ENCODE measurements around the gene PSMA5. TPM values are rescaled to one million over a fixed set of nuclear protein-coding genes. Genes with fewer than 3 reads are reported as not detected.

Gene PSMA5
- total RNA-seq, 2 donors from 2014 or later: 8.6 to 8.9 TPM

- DNase-seq: no peak
- H3K4me3 ChIP-seq: no peak overlapping the region
- H3K4me1 ChIP-seq: no peaks in the 10 kb centered on the region
- intact Hi-C loops (cut with DNase I): no loop called here
- peaks cover 4 to 56% of the 10 kb centered on the region in 2 donors for H3K36me3 ChIP-seq (replicated peaks in 1 of 2; ENCODE audit: insufficient read depth in 1 of 2, low read depth in 2 of 2)
- H3K27ac ChIP-seq: no peak overlapping the region
- no peaks in the 10 kb centered on the region for H3K9me3 ChIP-seq
- TF ChIP-seq POLR2A (IDR thresholded peaks at IDR 0.05): no peak
- TF ChIP-seq, protein P1, sequence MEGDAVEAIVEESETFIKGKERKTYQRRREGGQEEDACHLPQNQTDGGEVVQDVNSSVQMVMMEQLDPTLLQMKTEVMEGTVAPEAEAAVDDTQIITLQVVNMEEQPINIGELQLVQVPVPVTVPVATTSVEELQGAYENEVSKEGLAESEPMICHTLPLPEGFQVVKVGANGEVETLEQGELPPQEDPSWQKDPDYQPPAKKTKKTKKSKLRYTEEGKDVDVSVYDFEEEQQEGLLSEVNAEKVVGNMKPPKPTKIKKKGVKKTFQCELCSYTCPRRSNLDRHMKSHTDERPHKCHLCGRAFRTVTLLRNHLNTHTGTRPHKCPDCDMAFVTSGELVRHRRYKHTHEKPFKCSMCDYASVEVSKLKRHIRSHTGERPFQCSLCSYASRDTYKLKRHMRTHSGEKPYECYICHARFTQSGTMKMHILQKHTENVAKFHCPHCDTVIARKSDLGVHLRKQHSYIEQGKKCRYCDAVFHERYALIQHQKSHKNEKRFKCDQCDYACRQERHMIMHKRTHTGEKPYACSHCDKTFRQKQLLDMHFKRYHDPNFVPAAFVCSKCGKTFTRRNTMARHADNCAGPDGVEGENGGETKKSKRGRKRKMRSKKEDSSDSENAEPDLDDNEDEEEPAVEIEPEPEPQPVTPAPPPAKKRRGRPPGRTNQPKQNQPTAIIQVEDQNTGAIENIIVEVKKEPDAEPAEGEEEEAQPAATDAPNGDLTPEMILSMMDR (IDR thresholded peaks at IDR 0.05): no peak
- no peaks in the 10 kb centered on the region for H3K27me3 ChIP-seq
- no peak for ATAC-seq
- 80 to 85% methylated on average over 2 of the region's 2 CpGs for WGBS, 2 donors
Observed at GRCh38 chr1:109412551-109412950, 13.7 kb downstream of the PSMA5 start.

DNA sequence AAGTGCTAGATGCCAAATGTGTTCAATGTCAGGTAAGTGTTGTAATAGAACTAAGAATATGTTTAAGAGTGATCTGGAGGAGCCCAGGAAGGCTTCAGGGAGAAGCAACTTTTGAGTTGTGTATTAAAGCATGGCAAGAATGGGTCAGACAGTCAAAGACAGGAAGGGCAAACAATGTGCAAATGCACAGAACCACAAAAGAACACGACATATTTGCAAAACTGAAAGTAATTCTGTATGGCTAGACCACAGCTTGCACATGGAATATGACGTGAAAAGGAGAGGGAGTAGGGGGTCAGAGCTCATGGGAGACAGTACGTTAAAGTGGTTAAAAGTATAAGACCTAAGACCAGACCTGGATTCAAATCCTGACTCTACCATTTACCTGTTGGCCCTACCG, 21.4 kb downstream of the PSMA5 start:
- Histone ChIP-seq H3K27ac (no peak overlapping the region), H3K4me1 (no peaks in the 10 kb centered on the region), H3K4me3 (no peak overlapping the region), H3K9me3 (no peaks in the 10 kb centered on the region), H3K36me3 (replicated peaks in 1 of 2; ENCODE audit: insufficient read depth in 1 of 2, low read depth in 2 of 2) (peaks cover 0 to 26% of the 10 kb centered on the region in 2 donors), H3K27me3 (no peaks in the 10 kb centered on the region)
- intact Hi-C loops (cut with DNase I): loop anchor here (5.0 kb wide), 1 partner anchor 128 kb away; no protein-coding TSS in a partner anchor
- TF ChIP-seq, protein P1 (IDR thresholded peaks at IDR 0.05): no peak
- TF ChIP-seq POLR2A (IDR thresholded peaks at IDR 0.05): no peak
- 86 to 87% methylated on average over 4 of the region's 4 CpGs for WGBS, 2 donors
- ATAC-seq: no peak
- DNase-seq: no peak

- intact Hi-C loops (cut with DNase I): loop anchor here (5.0 kb wide), 1 partner anchor 125 kb away; no protein-coding TSS in a partner anchor
- TF ChIP-seq, protein P1 (IDR thresholded peaks at IDR 0.05): no peak
- TF ChIP-seq POLR2A (IDR thresholded peaks at IDR 0.05): no peak
- Histone ChIP-seq H3K9me3 (no peaks in the 10 kb centered on the region), H3K4me3 (no peak overlapping the region), H3K4me1 (peaks cover 14% of the 10 kb centered on the region), H3K27ac (no peak overlapping the region), H3K36me3 (replicated peaks in 1 of 2; ENCODE audit: insufficient read depth in 1 of 2, low read depth in 2 of 2) (peaks cover 0 to 12% of the 10 kb centered on the region in 2 donors), H3K27me3 (no peaks in the 10 kb centered on the region)
- DNase-seq (no peak), ATAC-seq (no peak)
Observed at GRCh38 chr1:109402025-109402424, 24.2 kb downstream of the PSMA5 start.

DNA sequence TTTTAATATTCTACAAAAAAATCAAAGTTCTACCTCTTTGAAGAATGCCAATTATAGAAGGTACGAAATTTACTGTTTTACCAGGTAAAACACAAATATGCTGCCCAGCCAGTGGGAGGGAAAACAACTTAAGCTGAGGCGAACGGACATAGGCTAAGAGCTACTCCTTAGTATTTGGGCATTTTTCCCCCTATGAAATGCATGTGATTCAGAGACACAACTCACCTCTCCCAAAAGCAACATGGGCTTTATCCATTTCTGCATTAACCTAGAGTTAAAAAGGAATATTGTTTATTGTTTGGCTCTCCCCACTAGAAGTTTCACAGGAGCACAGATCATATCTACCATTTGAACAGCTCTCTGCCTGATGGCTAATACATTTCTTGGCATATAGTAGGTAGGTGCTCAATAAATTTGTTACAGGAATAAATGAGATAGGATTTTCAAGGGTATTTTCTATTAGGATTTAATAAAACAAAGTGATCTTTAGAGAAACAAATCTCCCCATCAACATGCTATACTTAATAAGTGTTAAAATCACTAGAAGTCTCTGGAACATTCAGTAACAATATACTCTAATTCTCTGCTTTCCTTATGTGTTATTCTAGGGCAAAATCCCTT, 26.1 kb downstream of the PSMA5 start:
- WGBS, 2 donors: 83 to 90% methylated on average over 3 of the region's 3 CpGs
- Histone ChIP-seq H3K27ac (no peak overlapping the region), H3K4me1 (peaks cover 30% of the 10 kb centered on the region), H3K4me3 (no peak overlapping the region), H3K27me3 (no peaks in the 10 kb centered on the region), H3K36me3 (replicated peaks in 1 of 2; ENCODE audit: insufficient read depth in 1 of 2, low read depth in 2 of 2) (peaks cover 0 to 10% of the 10 kb centered on the region in 2 donors), H3K9me3 (no peaks in the 10 kb centered on the region)
- DNase-seq: no peak
- intact Hi-C loops (cut with DNase I): loop anchor here (5.0 kb wide), 1 partner anchor 123 kb away; no protein-coding TSS in a partner anchor
- ATAC-seq: no peak
- TF ChIP-seq POLR2A (IDR thresholded peaks at IDR 0.05): no peak
- TF ChIP-seq, protein P1 (IDR thresholded peaks at IDR 0.05): no peak
